GM23338 (cell line): ENCODE data around the gene MTA3. TPM values are rescaled to one million over a fixed set of nuclear protein-coding genes. Genes with fewer than 3 reads are reported as not detected.

Experiments
- ATAC-seq: fragments of 200-7000 bp; cut with Tn5 transposase; 3 replicates; pipeline ENCODE4 v1.9.1; 2020
- DNase-seq: peaks from one replicate; pipeline ENCODE4 v3.0.0-alpha.2; 2015; ENCODE audit warnings: low spot score
- H2AFZ ChIP-seq: fragments of 200-600 bp; sonication (generic); 2 replicates; pipeline ENCODE4 v1.8.0; 2016; ENCODE audit warnings: antibody characterized with exemption, mild to moderate bottlenecking, moderate library complexity
- H3F3A ChIP-seq: fragments of 200-600 bp; sonication (generic); replicated peaks from 2 replicates; pipeline ENCODE4 v1.8.0; 2017; ENCODE audit warnings: antibody characterized with exemption, mixed run types, low read depth
- H3K27ac ChIP-seq: fragments of 200-600 bp; sonication (generic); 2 replicates; pipeline ENCODE4 v1.6.1; 2016; ENCODE audit warnings: low read depth
- H3K27me3 ChIP-seq: fragments of 200-600 bp; sonication (generic); 2 replicates; pipeline ENCODE4 v1.8.0; 2016; ENCODE audit warnings: mild to moderate bottlenecking, mixed run types, moderate library complexity; ENCODE audit not compliant: insufficient read depth
- H3K36me3 ChIP-seq: fragments of 200-600 bp; sonication (generic); 2 replicates; pipeline ENCODE4 v1.8.0; 2016; ENCODE audit warnings: mild to moderate bottlenecking; ENCODE audit not compliant: insufficient read depth
- H3K4me1 ChIP-seq: fragments of 200-600 bp; sonication (generic); 2 replicates; pipeline ENCODE4 v1.8.0; 2016; ENCODE audit warnings: mild to moderate bottlenecking, moderate library complexity; ENCODE audit not compliant: insufficient read depth
- H3K4me2 ChIP-seq: fragments of 200-600 bp; sonication (generic); 2 replicates; pipeline ENCODE4 v1.7.1; 2017; ENCODE audit warnings: mixed run types
- H3K4me3 ChIP-seq: fragments of 200-600 bp; sonication (generic); 2 replicates; pipeline ENCODE4 v1.6.1; 2016; ENCODE audit warnings: mixed run types
- H3K79me2 ChIP-seq: fragments of 200-600 bp; sonication (generic); replicated peaks from 2 replicates; pipeline ENCODE4 v1.8.0; 2017; ENCODE audit warnings: mild to moderate bottlenecking; ENCODE audit not compliant: insufficient read depth
- H3K9me2 ChIP-seq: fragments of 200-600 bp; sonication (generic); 2 replicates; pipeline ENCODE4 v1.8.0; 2017; ENCODE audit not compliant: insufficient read depth
- H4K20me1 ChIP-seq: fragments of 200-600 bp; sonication (generic); replicated peaks from 2 replicates; pipeline ENCODE4 v1.8.0; 2017; ENCODE audit warnings: mild to moderate bottlenecking; ENCODE audit not compliant: insufficient read depth
- H3K27ac Mint-ChIP-seq: 2 replicates; pipeline ENCODE4 v1.8.0; 2020; ENCODE audit warnings: inconsistent platforms, mild to moderate bottlenecking, moderate library complexity, mixed read lengths
- H3K27me3 Mint-ChIP-seq: 3 replicates; pipeline ENCODE4 v1.8.0; 2022; ENCODE audit warnings: low read depth, mild to moderate bottlenecking, moderate library complexity, mixed read lengths, inconsistent platforms; ENCODE audit not compliant: insufficient read depth, poor library complexity
- H3K36me3 Mint-ChIP-seq: 3 replicates; pipeline ENCODE4 v1.8.0; 2021; ENCODE audit warnings: low read depth, mild to moderate bottlenecking, inconsistent platforms, moderate library complexity, mixed read lengths
- H3K4me1 Mint-ChIP-seq: 3 replicates; pipeline ENCODE4 v1.8.0; 2020; ENCODE audit warnings: mild to moderate bottlenecking, inconsistent platforms, mixed read lengths
- H3K4me3 Mint-ChIP-seq: 3 replicates; pipeline ENCODE4 v1.8.0; 2021; ENCODE audit warnings: moderate library complexity, mild to moderate bottlenecking, inconsistent platforms, mixed read lengths
- H3K9me3 Mint-ChIP-seq: 3 replicates; pipeline ENCODE4 v1.8.0; 2020; ENCODE audit warnings: moderate library complexity, mild to moderate bottlenecking, inconsistent platforms, mixed read lengths
- CTCF ChIP-seq, 2 experiments: fragments of 200-600 bp in 1 of 2; sonication (generic) in 1 of 2; conservative IDR thresholded peaks; 2 replicates each; pipeline versions ENCODE4 v1.5.1 to v1.6.1; 2016 to 2017; ENCODE audit warnings: antibody characterized with exemption in 2 of 2, low read depth in 2 of 2, mild to moderate bottlenecking in 2 of 2, moderate library complexity in 1 of 2
- ETS1 ChIP-seq: IDR thresholded peaks from 2 replicates; pipeline ENCODE4 v1.6.1; 2016; ENCODE audit warnings: antibody characterized with exemption
- EZH2 ChIP-seq: fragments of 200-600 bp; sonication (generic); IDR thresholded peaks from one replicate; pipeline ENCODE4 v1.8.0; 2017; ENCODE audit warnings: antibody characterized with exemption, mild to moderate bottlenecking, low read depth; ENCODE audit not compliant: unreplicated experiment
- JUNB ChIP-seq: IDR thresholded peaks from one replicate; pipeline ENCODE4 v1.6.1; 2016; ENCODE audit warnings: antibody characterized with exemption; ENCODE audit not compliant: unreplicated experiment
- NANOG ChIP-seq: IDR thresholded peaks from 2 replicates; pipeline ENCODE4 v1.6.1; 2016; ENCODE audit warnings: antibody characterized with exemption, borderline replicate concordance
- POLR2AphosphoS5 ChIP-seq: IDR thresholded peaks from 2 replicates; pipeline ENCODE4 v1.6.1; 2016; ENCODE audit warnings: antibody characterized with exemption, low read depth
- REST ChIP-seq: IDR thresholded peaks from one replicate; pipeline ENCODE4 v1.6.1; 2018; ENCODE audit warnings: antibody characterized with exemption; ENCODE audit not compliant: unreplicated experiment
- STAT1 ChIP-seq: IDR thresholded peaks from one replicate; pipeline ENCODE4 v1.6.1; 2016; ENCODE audit warnings: antibody characterized with exemption; ENCODE audit not compliant: unreplicated experiment
- ZNF114 ChIP-seq: fragments of 250-450 bp; sonication (Bioruptor Pico); IDR thresholded peaks from 2 replicates; pipeline ENCODE4 v1.5.0; 2020; ENCODE audit warnings: mild to moderate bottlenecking, moderate library complexity
- ZNF331 ChIP-seq: fragments of 250-450 bp; sonication (Bioruptor Pico); IDR thresholded peaks from 2 replicates; pipeline ENCODE4 v1.5.0; 2020; ENCODE audit warnings: low read depth, mild to moderate bottlenecking, moderate library complexity
- ZNF462 ChIP-seq: fragments of 250-450 bp; sonication (Bioruptor Pico); IDR thresholded peaks from 2 replicates; pipeline ENCODE4 v1.5.0; 2020; ENCODE audit warnings: mild to moderate bottlenecking, moderate library complexity
- polyA plus RNA-seq: library from polyadenylated mRNA; unstranded; fragments of >200 nt; fragmentation: Nextera tagmentation; extraction: Ambion mirVana; gene quantifications from 2 replicates; pipeline ENCODE4 v1.2.1, GENCODE V29; 2016
- total RNA-seq: library from RNA; depleted of rRNA; stranded (reverse); fragments of >200 nt; shearing (Covaris generic); gene quantifications from 2 replicates; pipeline ENCODE4 v1.2.3, GENCODE V29; 2014

MTA3 gene
- total and polyA plus RNA-seq, 2 experiments from 2014 or later = 162 to 208 TPM

GRCh38 chr2:42756966-42757513 lies 188.6 kb downstream of the MTA3 start:
- no peak overlapping the region for H3K27ac Mint-ChIP-seq
- H3K36me3 ChIP-seq = no peaks in the 10 kb centered on the region

More at GRCh38 chr2:42756966-42757513, 188.6 kb downstream of the MTA3 start:
- Mint-ChIP-seq H3K36me3 (no peaks in the 10 kb centered on the region; the same call in 2 of the 3 replicates), H3K9me3 (no peaks in the 10 kb centered on the region), H3K4me1 (peaks cover 14% of the 10 kb centered on the region), H3K4me3 (no peak overlapping the region), H3K27me3 (peaks cover 10% of the 10 kb centered on the region)
- TF ChIP-seq NANOG (no peak), EZH2 (no peak), ETS1 (no peak), JUNB (no peak), POLR2AphosphoS5 (no peak), ZNF114 (CRISPR knock-in tag) (no peak), CTCF (conservative IDR thresholded peaks at IDR 0.05; ENCODE audit: low read depth in 2 of 2) (no peak), ZNF331 (CRISPR knock-in tag) (no peak), REST (no peak), STAT1 (no peak), ZNF462 (no peak)
- Histone ChIP-seq H3K27ac (no peak overlapping the region), H3K4me3 (no peak overlapping the region), H3K27me3 (no peaks in the 10 kb centered on the region), H3K79me2 (no peaks in the 10 kb centered on the region), H2AFZ (no peak overlapping the region), H3K9me2 (no peaks in the 10 kb centered on the region), H3K4me1 (0 out of 2 replicates have a peak, but pooled peaks cover 6% of the 10 kb centered on the region), H4K20me1 (peaks cover 5% of the 10 kb centered on the region; the same call in 1 of the 2 replicates), H3K4me2 (no peak overlapping the region), H3F3A (no peaks in the 10 kb centered on the region)
- DNase-seq (no peak), ATAC-seq (no peak)
